Muscle of leg (tissue), 11 donors: Measurements from ENCODE around the gene ASRGL1. TPM values are rescaled to one million over a fixed set of nuclear protein-coding genes. Genes with fewer than 3 reads are reported as not detected.
A peak's percentile ranks its signal among the peaks of the same experiment; 100 is the strongest.
"Not testable (repeated sequence)": the region's sequence is repeated elsewhere in the genome, so short reads cannot be mapped to it uniquely, and the experiment has no call there.

ENCODE experiments used
- DNase-seq: peaks from one replicate; pipeline ENCODE4 v3.0.0; 2013
- H3K27ac ChIP-seq: one replicate; pipeline ENCODE4 v1.5.1; 2013; ENCODE audit warnings: mild to moderate bottlenecking, low read length, control low read depth
- H3K27me3 ChIP-seq: one replicate; pipeline ENCODE4 v1.6.1; 2013; ENCODE audit warnings: low read length; ENCODE audit not compliant: control insufficient read depth, insufficient read depth
- H3K36me3 ChIP-seq: one replicate; pipeline ENCODE4 v1.6.1; 2013; ENCODE audit warnings: low read length; ENCODE audit not compliant: control insufficient read depth, insufficient read depth
- H3K4me1 ChIP-seq: one replicate; pipeline ENCODE4 v1.6.1; 2013; ENCODE audit warnings: low read length; ENCODE audit not compliant: control insufficient read depth, insufficient read depth
- H3K4me3 ChIP-seq: one replicate; pipeline ENCODE4 v1.5.1; 2013; ENCODE audit warnings: low read length, control low read depth
- H3K9me3 ChIP-seq: replicated peaks from 2 replicates; pipeline ENCODE4 v1.6.1; 2013; ENCODE audit warnings: low read depth, low read length; ENCODE audit not compliant: control insufficient read depth
- WGBS: methylation state at CpG from one replicate; pipeline ENCODE4 v1.1.5; 2013; ENCODE audit warnings: missing lambda C conversion rate; ENCODE audit not compliant: insufficient coverage; 5-methylcytosine and 5-hydroxymethylcytosine counted together
- polyA plus RNA-seq, 8 donors: library from polyadenylated mRNA; unstranded; fragments of 120-200 nt; gene quantifications; one replicate each; pipeline versions ENCODE4 v1.2.1 to v1.2.3, GENCODE V29; 2013; ENCODE audit warnings: inconsistent platforms in 1 of 8, low replicate concordance in 1 of 8; ENCODE audit not compliant: insufficient read length in 8 of 8, insufficient read depth in 1 of 8
- total RNA-seq: library from RNA; stranded (reverse); fragments of 120-200 nt; gene quantifications from one replicate; pipeline ENCODE4 v1.2.4, GENCODE V29; 2013

ASRGL1 gene
- total and polyA plus RNA-seq, 9 donors, result 2.4 to 5.5 (median 3.6) TPM

DNA sequence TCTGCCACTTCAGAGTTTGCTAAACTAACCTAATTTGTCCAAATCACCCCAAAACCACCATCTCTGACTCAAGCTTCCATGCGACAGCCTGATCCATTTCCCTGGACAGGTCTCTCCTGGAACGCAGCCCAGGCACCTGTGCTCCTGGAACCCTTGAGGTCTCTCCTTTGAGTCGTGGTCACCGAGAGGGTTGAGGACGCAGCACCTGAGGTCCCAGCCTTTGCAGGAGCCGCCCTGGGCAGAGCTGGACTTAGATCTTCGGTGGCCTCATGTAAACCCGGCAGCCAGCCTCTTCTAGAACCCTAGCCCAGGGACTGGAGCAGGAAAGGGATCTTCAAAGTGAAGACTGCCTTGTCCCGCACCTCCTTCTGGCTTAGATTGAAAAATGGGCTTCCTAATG lies 37.6 kb downstream of the ASRGL1 start:
- 81% methylated on average over 9 of the region's 9 CpGs for WGBS
- H3K4me3 ChIP-seq, result no peak overlapping the region
- H3K9me3 ChIP-seq, result no peaks in the 10 kb centered on the region
- no peaks in the 10 kb centered on the region for H3K27me3 ChIP-seq
- DNase-seq, result no peak
- no peaks in the 10 kb centered on the region for H3K4me1 ChIP-seq
- no peaks in the 10 kb centered on the region for H3K36me3 ChIP-seq
- no peak overlapping the region for H3K27ac ChIP-seq

DNA sequence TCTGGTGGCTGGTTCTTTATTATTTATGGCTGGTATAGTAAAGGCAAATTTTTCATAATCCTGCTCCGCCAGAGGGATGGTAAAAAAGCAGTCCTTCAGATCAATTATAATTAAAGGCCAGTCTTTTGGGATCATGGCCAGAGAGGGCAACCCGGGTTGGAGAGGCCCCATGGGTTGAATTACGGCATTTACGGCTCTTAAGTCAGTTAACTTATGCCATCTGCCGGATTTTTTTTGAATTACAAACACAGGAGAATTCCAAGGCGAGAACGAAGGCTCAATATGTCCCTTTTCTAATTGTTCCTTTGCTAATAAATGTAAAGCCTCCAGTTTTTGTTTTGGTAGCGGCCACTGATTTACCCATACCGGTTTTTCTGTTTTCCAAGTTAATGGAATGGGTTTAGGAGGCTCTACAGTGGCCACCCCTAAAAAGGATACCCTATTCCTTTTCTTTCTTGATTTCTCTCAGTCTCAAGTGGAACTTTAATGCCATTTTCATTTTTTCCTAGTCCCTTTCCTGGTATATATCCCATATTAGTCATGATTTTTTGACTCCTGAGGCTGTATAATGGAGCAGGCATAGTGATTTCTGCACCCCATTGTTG lies 41.3 kb downstream of the ASRGL1 start:
- 0% methylated on average over 1 of the region's 9 CpGs for WGBS
- H3K4me3 ChIP-seq, H3K36me3 ChIP-seq, H3K4me1 ChIP-seq, H3K27ac ChIP-seq, H3K9me3 ChIP-seq, H3K27me3 ChIP-seq: not testable (repeated sequence)
- DNase-seq, result peak; percentile 59

DNA sequence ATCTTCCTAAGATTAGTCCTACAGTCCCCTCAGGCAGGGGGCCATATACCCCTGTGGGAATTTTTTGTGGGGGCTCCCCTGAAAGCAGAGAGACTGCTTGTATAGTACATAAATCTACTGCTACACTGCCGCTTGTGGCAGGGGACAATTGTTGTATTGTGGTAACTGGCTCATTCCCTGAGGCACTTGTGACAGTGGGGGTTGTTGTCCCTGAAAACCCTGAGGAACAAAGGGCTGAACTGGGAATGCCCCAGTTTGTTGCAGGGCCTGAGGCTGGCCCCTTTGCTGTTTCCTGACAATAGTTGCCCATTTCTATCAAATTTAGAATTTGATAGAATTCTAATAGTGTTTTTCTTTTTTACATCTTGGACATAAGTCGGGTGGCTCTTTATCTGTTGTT lies 42.3 kb downstream of the ASRGL1 start:
- no CpG with 5 or more reads among the region's 2 CpGs for WGBS
- H3K9me3 ChIP-seq, H3K36me3 ChIP-seq, H3K4me3 ChIP-seq, H3K4me1 ChIP-seq, DNase-seq, H3K27me3 ChIP-seq, H3K27ac ChIP-seq: not testable (repeated sequence)

DNA sequence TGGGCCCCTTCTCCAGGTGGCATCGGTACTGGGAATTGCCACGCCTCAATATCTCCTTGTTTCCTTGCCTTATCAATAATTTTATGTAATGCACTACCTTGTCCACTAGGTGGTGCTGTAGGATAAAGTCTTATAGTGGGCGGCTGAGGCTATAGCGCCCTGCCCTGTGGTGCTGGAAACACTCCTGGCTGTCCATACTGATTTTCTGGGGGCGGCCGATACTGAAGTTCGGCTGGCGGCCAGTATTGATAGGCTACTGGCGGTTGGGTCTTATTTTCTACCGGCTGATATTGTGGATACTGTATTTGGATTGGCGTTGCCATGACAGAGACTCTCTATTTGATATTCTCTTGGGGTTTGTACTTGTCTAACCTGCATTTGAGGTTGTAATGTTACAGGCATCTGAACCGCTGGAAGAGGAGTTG lies 43.6 kb downstream of the ASRGL1 start:
- H3K27me3 ChIP-seq, H3K9me3 ChIP-seq, H3K4me1 ChIP-seq, H3K27ac ChIP-seq, H3K4me3 ChIP-seq, H3K36me3 ChIP-seq: not testable (repeated sequence)
- WGBS, result 0% methylated on average over 1 of the region's 12 CpGs
- DNase-seq, result peak; percentile 83

DNA sequence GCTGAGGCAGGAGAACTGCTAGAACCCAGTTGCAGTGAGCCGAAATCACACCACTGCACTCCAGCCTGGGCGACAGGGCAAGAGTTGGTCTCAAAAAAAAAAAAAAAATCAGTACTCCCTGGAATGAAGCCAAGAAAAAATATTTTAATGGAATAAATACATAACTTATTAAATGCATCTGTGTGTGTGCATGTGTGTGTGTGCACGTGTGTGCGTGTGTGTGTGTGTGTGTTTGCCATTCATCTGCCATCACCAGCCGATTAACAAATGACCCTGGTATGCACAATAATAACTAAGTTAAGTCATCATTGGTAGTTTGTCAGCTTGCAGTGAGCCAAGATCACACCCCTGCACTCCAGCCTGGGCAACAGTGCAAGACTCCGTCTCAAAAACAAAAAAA lies 46.6 kb downstream of the ASRGL1 start:
- no peaks in the 10 kb centered on the region for H3K36me3 ChIP-seq
- peaks cover 2% of the 10 kb centered on the region for H3K4me1 ChIP-seq
- no peak for DNase-seq
- no peaks in the 10 kb centered on the region for H3K27me3 ChIP-seq
- 50% methylated on average over 1 of the region's 6 CpGs for WGBS
- H3K9me3 ChIP-seq, result no peaks in the 10 kb centered on the region
- no peak overlapping the region for H3K4me3 ChIP-seq
- H3K27ac ChIP-seq, result no peak overlapping the region

DNA sequence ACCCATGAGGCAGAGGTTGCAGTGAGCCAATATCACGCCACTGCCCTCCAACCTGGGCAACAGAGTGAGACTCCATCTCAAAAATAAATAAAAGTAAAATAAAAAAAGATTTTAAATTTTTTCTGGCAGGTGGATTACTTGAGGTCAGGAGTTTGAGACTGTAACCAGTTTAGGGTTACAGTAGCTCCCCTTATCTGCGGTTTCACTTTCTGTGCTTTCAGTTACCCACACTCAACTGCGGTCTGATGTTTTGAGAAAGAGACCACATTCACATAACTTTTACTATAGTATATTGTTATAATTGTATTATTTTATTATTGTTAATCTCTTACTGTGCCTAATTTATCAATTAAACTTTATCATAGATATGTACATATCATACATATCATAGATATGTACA lies 48.8 kb downstream of the ASRGL1 start:
- not testable (repeated sequence) for H3K4me1 ChIP-seq, H3K36me3 ChIP-seq, H3K9me3 ChIP-seq, H3K27ac ChIP-seq, H3K27me3 ChIP-seq, H3K4me3 ChIP-seq, DNase-seq
- no CpG with 5 or more reads among the region's 3 CpGs for WGBS

DNA sequence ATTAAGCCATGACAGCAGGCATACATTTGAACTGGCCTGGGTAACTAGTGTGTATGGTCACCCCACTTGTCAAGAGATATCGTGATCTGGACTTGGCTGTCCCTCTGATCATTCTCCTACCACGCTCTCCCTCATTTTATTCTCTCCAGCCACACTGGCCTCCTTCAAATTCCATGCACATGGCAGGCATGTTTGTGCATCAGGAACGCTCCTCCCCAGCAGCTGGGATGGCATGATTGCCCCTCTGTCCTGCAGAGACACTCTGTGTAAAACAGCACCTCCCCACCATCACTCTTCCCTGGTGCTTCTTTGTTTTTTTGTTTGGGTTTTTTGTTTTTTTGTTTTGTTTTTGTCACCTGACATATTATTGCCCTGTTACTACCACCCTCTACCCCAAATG lies 50.1 kb downstream of the ASRGL1 start:
- DNase-seq, result no peak
- H3K4me3 ChIP-seq, result no peak overlapping the region
- H3K27me3 ChIP-seq, result no peaks in the 10 kb centered on the region
- no peaks in the 10 kb centered on the region for H3K4me1 ChIP-seq
- WGBS, result 40% methylated on average over 1 of the region's 3 CpGs
- H3K36me3 ChIP-seq, result no peaks in the 10 kb centered on the region
- H3K9me3 ChIP-seq, result no peaks in the 10 kb centered on the region
- H3K27ac ChIP-seq, result no peak overlapping the region

DNA sequence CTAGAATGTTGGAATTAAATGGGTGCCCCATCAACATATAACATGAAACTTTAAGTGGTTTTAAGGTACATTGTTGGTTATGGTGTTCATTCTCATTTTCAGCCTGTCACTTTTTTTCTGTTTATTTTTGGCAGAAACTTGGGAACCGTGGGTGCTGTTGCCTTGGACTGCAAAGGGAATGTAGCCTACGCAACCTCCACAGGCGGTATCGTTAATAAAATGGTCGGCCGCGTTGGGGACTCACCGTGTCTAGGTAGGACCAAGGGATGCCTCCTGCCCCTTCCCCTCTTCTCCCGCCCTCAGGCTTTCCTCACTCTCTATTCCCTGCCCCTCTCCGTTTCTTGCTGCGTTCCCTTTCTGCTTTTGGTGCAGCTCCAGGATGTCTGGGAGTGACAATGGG lies 51.8 kb downstream of the ASRGL1 start:
- Histone ChIP-seq H3K27me3 (no peaks in the 10 kb centered on the region), H3K9me3 (no peaks in the 10 kb centered on the region), H3K4me1 (no peaks in the 10 kb centered on the region), H3K27ac (no peak overlapping the region), H3K36me3 (no peaks in the 10 kb centered on the region), H3K4me3 (no peak overlapping the region)
- 73% methylated on average over 7 of the region's 11 CpGs for WGBS
- DNase-seq, result no peak

DNA sequence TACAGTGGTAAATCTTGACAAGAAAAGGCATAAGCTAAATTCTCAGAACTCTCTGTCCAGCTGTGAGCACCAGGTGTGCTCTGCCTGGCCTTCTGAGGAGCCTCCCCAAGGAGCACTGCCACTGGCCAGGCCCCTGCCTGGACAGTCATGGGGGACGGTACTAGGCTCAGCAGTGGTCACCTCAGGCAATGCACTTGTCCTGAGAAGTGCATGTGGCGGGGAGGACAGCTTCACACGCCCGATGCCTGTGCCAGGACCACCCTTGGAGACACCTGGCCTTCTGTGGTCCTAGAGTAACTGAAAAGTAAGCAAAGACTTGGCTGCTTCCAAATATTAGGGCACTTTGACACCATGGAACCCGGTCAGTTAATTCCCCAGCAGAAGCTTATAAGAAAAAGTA lies 53.0 kb downstream of the ASRGL1 start:
- H3K27ac ChIP-seq, result no peak overlapping the region
- H3K4me3 ChIP-seq, result no peak overlapping the region
- no peaks in the 10 kb centered on the region for H3K36me3 ChIP-seq
- H3K9me3 ChIP-seq, result no peaks in the 10 kb centered on the region
- 61% methylated on average over 5 of the region's 5 CpGs for WGBS
- peaks cover 4% of the 10 kb centered on the region for H3K4me1 ChIP-seq
- H3K27me3 ChIP-seq, result no peaks in the 10 kb centered on the region
- no peak for DNase-seq

DNA sequence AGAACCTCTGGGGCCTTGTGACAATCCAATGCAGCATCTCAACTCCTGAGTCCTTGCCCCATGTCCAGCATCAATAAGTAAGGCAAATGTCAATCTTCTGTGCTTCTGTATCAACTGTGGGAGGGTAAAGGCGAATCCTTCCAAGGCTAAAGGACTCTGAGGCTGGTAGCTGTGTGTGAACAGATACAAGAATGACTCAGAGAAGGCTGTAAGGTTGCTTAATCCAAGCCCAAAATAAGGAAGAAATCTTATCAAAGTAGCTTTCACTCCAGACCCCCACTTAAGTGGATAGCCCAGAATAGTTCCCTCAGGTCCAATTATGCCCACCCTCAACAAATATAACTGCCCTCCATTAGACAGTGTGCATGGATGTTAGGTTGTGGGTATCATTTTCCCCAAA lies 53.5 kb downstream of the ASRGL1 start:
- Histone ChIP-seq H3K27ac (no peak overlapping the region), H3K36me3 (no peaks in the 10 kb centered on the region), H3K4me1 (peaks cover 9% of the 10 kb centered on the region), H3K9me3 (no peaks in the 10 kb centered on the region), H3K4me3 (no peak overlapping the region), H3K27me3 (no peaks in the 10 kb centered on the region)
- DNase-seq, result no peak
- WGBS, result 100% methylated on average over 1 of the region's 1 CpG
